ENCODE data around the gene TNXB.
A peak's percentile ranks its signal among the peaks of the same experiment; 100 is the strongest.

GRCh38 chr6:32154514-32155161 is 45.5 kb upstream of the TNXB start:
- TF ChIP-seq, protein P1, sequence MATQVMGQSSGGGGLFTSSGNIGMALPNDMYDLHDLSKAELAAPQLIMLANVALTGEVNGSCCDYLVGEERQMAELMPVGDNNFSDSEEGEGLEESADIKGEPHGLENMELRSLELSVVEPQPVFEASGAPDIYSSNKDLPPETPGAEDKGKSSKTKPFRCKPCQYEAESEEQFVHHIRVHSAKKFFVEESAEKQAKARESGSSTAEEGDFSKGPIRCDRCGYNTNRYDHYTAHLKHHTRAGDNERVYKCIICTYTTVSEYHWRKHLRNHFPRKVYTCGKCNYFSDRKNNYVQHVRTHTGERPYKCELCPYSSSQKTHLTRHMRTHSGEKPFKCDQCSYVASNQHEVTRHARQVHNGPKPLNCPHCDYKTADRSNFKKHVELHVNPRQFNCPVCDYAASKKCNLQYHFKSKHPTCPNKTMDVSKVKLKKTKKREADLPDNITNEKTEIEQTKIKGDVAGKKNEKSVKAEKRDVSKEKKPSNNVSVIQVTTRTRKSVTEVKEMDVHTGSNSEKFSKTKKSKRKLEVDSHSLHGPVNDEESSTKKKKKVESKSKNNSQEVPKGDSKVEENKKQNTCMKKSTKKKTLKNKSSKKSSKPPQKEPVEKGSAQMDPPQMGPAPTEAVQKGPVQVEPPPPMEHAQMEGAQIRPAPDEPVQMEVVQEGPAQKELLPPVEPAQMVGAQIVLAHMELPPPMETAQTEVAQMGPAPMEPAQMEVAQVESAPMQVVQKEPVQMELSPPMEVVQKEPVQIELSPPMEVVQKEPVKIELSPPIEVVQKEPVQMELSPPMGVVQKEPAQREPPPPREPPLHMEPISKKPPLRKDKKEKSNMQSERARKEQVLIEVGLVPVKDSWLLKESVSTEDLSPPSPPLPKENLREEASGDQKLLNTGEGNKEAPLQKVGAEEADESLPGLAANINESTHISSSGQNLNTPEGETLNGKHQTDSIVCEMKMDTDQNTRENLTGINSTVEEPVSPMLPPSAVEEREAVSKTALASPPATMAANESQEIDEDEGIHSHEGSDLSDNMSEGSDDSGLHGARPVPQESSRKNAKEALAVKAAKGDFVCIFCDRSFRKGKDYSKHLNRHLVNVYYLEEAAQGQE (IDR thresholded peaks at IDR 0.05; ENCODE audit: low read depth) = no peak
- no peak for TF ChIP-seq TAF1 (IDR thresholded peaks at IDR 0.05; ENCODE audit: low read depth)
- no peak for TF ChIP-seq EP300 (IDR thresholded peaks at IDR 0.05; ENCODE audit: borderline replicate concordance)
- peak; percentile 40; the same call in 1 of the 2 replicates for TF ChIP-seq MAX (IDR thresholded peaks at IDR 0.05)
- TF ChIP-seq EGR1 (IDR thresholded peaks at IDR 0.05) = no peak
- TF ChIP-seq YY1 (IDR thresholded peaks at IDR 0.05; ENCODE audit: low read depth) = no peak

Data from Ishikawa (cell line).